CD4-positive, alpha-beta T cell (primary cell): ENCODE measurements around the gene METTL25B. TPM values are rescaled to one million over a fixed set of nuclear protein-coding genes. Genes with fewer than 3 reads are reported as not detected.

Experiments
- ATAC-seq: fragments of 200-7000 bp; cut with Tn5 transposase; one replicate; pipeline ENCODE4 v1.10.0; 2022; ENCODE audit warnings: mild to moderate bottlenecking; ENCODE audit not compliant: poor library complexity
- CTCF ChIA-PET: fragments of 350-600 bp; sonication (Branson Sonifier 250); formaldehyde crosslinking; loops from one replicate; lab custom pipeline; 2021; ENCODE audit warnings: antibody characterized with exemption, inconsistent platforms; lab: Charles Lee
- POLR2A ChIA-PET: fragments of 350-600 bp; sonication (Branson Sonifier 250); formaldehyde crosslinking; loops from one replicate; lab custom pipeline; 2021; ENCODE audit warnings: antibody characterized with exemption, inconsistent platforms; lab: Charles Lee
- DNase-seq, 14 experiments: peaks; one replicate each; pipeline ENCODE4 v3.0.0-alpha.2; 2013 to 2020; ENCODE audit warnings: mixed read lengths in 2 of 14
- H3K27ac ChIP-seq, 2 donors: one replicate each; pipeline versions ENCODE4 v1.5.1 to v1.7.0; 2013; ENCODE audit warnings: low read length in 2 of 2, low read depth in 1 of 2, mild to moderate bottlenecking in 1 of 2
- H3K27me3 ChIP-seq, 2 experiments: 1 replicate in 1 of 2; 2 replicates in 1 of 2; pipeline versions ENCODE4 v1.6.1 to v1.7.0; 2013; ENCODE audit warnings: low read length in 2 of 2, control low read depth in 1 of 2, mild to moderate bottlenecking in 1 of 2, moderate library complexity in 1 of 2; ENCODE audit not compliant: insufficient read depth in 2 of 2, control insufficient read depth in 1 of 2
- H3K36me3 ChIP-seq: one replicate; pipeline ENCODE4 v1.6.1; 2013; ENCODE audit warnings: low read length, control low read depth; ENCODE audit not compliant: insufficient read depth
- H3K4me1 ChIP-seq: one replicate; pipeline ENCODE4 v1.6.1; 2013; ENCODE audit warnings: low read length, control low read depth; ENCODE audit not compliant: insufficient read depth
- H3K4me3 ChIP-seq: one replicate; pipeline ENCODE4 v1.5.1; 2013; ENCODE audit warnings: mild to moderate bottlenecking, low read length, moderate library complexity
- H3K9me3 ChIP-seq, 2 experiments: 1 replicate in 1 of 2; 2 replicates in 1 of 2; pipeline versions ENCODE4 v1.6.1 to v1.7.0; 2013; ENCODE audit warnings: low read length in 2 of 2, mild to moderate bottlenecking in 2 of 2, control low read depth in 1 of 2, moderate library complexity in 1 of 2; ENCODE audit not compliant: control insufficient read depth in 1 of 2, insufficient read depth in 1 of 2
- H3K27ac Mint-ChIP-seq: one replicate; pipeline ENCODE4 v1.8.0; 2020; ENCODE audit warnings: mixed read lengths
- H3K27me3 Mint-ChIP-seq: one replicate; pipeline ENCODE4 v1.8.0; 2021; ENCODE audit warnings: mixed read lengths
- H3K36me3 Mint-ChIP-seq: one replicate; pipeline ENCODE4 v1.8.0; 2021; ENCODE audit warnings: low read depth, mixed read lengths
- H3K4me1 Mint-ChIP-seq: one replicate; pipeline ENCODE4 v1.8.0; 2021; ENCODE audit warnings: low read depth, mixed read lengths
- H3K4me3 Mint-ChIP-seq: one replicate; pipeline ENCODE4 v1.8.0; 2020; ENCODE audit warnings: mild to moderate bottlenecking, mixed read lengths
- H3K9me3 Mint-ChIP-seq: one replicate; pipeline ENCODE4 v1.8.0; 2020; ENCODE audit warnings: mixed read lengths
- intact Hi-C, 2 experiments: fragments of 100-400 bp; cut with DNase I in 1 of 2; cut with micrococcal nuclease in 1 of 2; formaldehyde crosslinking; loops; one replicate each; pipeline versions ENCODE4 v1.15.1 to v1.9.0; 2023 to 2025; cut with DNase I, micrococcal nuclease
- total RNA-seq, 174 experiments: library from RNA in 2 of 174; stranded (reverse) in 2 of 174; gene quantifications; one replicate each; pipeline ENCODE4 v1.2.3 and lab custom pipeline; 2021 to 2026
- TF ChIP-seq, protein P1 (sequence below): fragments of 200-600 bp; IDR thresholded peaks from one replicate; pipeline ENCODE4 v1.8.0; 2022; ENCODE audit warnings: antibody characterized with exemption, mild to moderate bottlenecking

METTL25B gene
- total RNA-seq, 2 experiments from 2014 or later = 10.6 to 12.0 TPM

DNA sequence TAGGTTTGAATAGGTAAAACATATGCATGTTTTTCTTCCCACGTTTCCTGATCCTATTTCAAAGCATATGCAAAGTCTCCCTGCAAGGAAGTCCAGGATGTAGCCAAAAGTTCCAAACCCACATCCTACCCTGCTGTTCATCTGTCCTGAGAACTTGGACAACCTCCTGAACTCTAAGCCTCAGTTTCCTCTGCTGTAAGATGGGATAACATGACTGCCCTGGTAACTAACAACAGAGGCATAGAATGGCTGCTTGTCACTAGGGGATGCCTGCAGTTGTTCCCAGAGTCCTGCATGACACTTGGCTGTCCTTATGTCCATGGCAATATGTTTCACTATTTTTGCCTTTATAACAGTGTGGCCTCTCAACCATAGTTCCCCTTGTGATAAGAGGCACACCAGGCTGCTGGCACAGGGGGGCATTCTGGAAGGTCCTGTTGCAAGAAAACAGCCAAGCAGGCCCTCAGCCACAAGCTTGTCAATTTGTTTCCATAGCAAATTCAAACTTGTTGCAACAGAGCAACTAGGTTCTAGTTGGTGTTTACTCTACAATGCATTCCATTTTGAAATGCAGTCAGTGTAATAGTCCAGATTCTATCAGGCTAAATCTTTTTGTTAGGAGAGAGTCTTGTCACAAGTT, 24.7 kb downstream of the METTL25B start:
- Histone ChIP-seq H3K4me3 (no peak overlapping the region), H3K27me3 (no peaks in the 10 kb centered on the region), H3K4me1 (peaks cover 40% of the 10 kb centered on the region), H3K9me3 (no peaks in the 10 kb centered on the region), H3K36me3 (no peaks in the 10 kb centered on the region), H3K27ac (no peak overlapping the region)
- intact Hi-C loops = loop anchor here in 1 of 2 experiments (1.0 to 2.0 kb wide), 2 partner anchors 13 to 24 kb away; partner anchors contain the start of genes ISG20L2 and METTL25B
- Mint-ChIP-seq H3K36me3 (peaks cover 17% of the 10 kb centered on the region), H3K4me3 (peak overlapping the region; percentile 91), H3K4me1 (peaks cover 52% of the 10 kb centered on the region), H3K27ac (peak overlapping the region; percentile 85), H3K9me3 (no peaks in the 10 kb centered on the region), H3K27me3 (no peaks in the 10 kb centered on the region)
- DNase-seq (no peak), ATAC-seq (no peak)
- ChIA-PET CTCF (interaction anchor here (1.7 to 2.6 kb wide), 2 partner anchors 14 to 26 kb away, joined by 8 to 30 read pairs; partner anchors contain the start of genes METTL25B and PRCC), POLR2A (interaction anchor here (0.7 to 3.8 kb wide), 4 partner anchors 12 to 106 kb away, joined by 3 to 74 read pairs (median 41); partner anchors contain the start of genes ISG20L2, METTL25B, MRPL24 and PRCC)
- TF ChIP-seq, protein P1, sequence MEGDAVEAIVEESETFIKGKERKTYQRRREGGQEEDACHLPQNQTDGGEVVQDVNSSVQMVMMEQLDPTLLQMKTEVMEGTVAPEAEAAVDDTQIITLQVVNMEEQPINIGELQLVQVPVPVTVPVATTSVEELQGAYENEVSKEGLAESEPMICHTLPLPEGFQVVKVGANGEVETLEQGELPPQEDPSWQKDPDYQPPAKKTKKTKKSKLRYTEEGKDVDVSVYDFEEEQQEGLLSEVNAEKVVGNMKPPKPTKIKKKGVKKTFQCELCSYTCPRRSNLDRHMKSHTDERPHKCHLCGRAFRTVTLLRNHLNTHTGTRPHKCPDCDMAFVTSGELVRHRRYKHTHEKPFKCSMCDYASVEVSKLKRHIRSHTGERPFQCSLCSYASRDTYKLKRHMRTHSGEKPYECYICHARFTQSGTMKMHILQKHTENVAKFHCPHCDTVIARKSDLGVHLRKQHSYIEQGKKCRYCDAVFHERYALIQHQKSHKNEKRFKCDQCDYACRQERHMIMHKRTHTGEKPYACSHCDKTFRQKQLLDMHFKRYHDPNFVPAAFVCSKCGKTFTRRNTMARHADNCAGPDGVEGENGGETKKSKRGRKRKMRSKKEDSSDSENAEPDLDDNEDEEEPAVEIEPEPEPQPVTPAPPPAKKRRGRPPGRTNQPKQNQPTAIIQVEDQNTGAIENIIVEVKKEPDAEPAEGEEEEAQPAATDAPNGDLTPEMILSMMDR = no peak

DNA sequence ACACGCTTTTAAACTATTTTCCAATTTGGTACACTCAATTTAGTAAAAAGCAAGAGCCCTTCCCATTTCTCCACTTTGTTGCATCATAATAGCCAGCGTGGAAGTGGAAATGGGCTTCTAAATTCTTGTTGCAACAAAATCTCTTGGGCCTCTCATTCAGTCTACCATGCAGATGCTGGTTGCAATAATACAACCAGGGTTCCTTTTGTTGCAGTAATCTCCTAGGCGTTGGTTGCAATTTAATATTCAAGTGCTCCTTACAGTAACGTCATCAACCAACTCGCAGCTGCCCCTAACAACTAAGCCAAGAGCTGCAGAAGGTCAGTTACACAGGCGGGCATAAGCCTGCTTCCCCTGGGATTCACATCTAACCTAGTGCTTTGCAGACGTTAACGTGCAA, 25.9 kb downstream of the METTL25B start:
- peaks cover 17% of the 10 kb centered on the region for H3K36me3 Mint-ChIP-seq
- Histone ChIP-seq H3K27ac (no peak overlapping the region), H3K9me3 (no peaks in the 10 kb centered on the region), H3K4me1 (peaks cover 27% of the 10 kb centered on the region), H3K4me3 (no peak overlapping the region), H3K27me3 (no peaks in the 10 kb centered on the region), H3K36me3 (no peaks in the 10 kb centered on the region)
- no peak for DNase-seq
- H3K4me3 Mint-ChIP-seq = peak overlapping the region; percentile 56
- TF ChIP-seq, protein P1 = no peak
- no peaks in the 10 kb centered on the region for H3K27me3 Mint-ChIP-seq
- no peak overlapping the region for H3K27ac Mint-ChIP-seq
- POLR2A ChIA-PET = interaction anchor here (1.5 kb wide), 1 partner anchor 28 kb away, joined by 3 read pairs; no protein-coding TSS in a partner anchor
- CTCF ChIA-PET = no interaction called here
- no peak for ATAC-seq
- intact Hi-C loops = no loop called here
- no peaks in the 10 kb centered on the region for H3K9me3 Mint-ChIP-seq
- H3K4me1 Mint-ChIP-seq = peaks cover 45% of the 10 kb centered on the region

DNA sequence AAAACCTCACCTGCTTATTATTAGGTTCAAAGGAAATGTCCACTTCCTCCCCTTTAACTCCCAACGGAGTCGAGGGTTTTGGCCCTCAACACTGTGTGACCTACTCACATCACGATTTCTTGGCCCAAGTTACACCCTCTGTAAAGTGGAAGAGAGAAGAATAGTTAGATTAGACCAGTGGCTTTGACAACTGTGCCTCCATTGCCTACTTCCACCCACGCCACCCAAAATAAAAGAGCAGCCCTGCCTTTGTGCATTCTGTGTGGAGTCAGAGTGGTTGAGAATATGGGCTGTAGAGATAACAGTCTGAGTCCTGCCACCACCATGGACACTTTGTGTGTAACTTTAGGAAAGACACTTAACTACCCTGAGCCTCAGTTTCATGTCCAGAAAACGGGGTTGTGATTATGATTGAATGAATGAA, 27.3 kb downstream of the METTL25B start:
- DNase-seq (no peak), ATAC-seq (no peak)
- intact Hi-C loops = no loop called here
- Histone ChIP-seq H3K9me3 (no peaks in the 10 kb centered on the region), H3K36me3 (no peaks in the 10 kb centered on the region), H3K4me1 (peaks cover 14% of the 10 kb centered on the region), H3K4me3 (no peak overlapping the region), H3K27me3 (no peaks in the 10 kb centered on the region), H3K27ac (no peak overlapping the region)
- H3K27me3 Mint-ChIP-seq = no peaks in the 10 kb centered on the region
- TF ChIP-seq, protein P1 = no peak
- H3K27ac Mint-ChIP-seq = no peak overlapping the region
- peaks cover 32% of the 10 kb centered on the region for H3K4me1 Mint-ChIP-seq
- POLR2A ChIA-PET = interaction anchor here (1.1 to 1.5 kb wide), 2 partner anchors 8 to 29 kb away, joined by 3 read pairs; no protein-coding TSS in a partner anchor
- H3K36me3 Mint-ChIP-seq = peaks cover 12% of the 10 kb centered on the region
- H3K9me3 Mint-ChIP-seq = no peaks in the 10 kb centered on the region
- H3K4me3 Mint-ChIP-seq = peak overlapping the region; percentile 20
- CTCF ChIA-PET = interaction anchor here (1.5 to 2.2 kb wide), 2 partner anchors 29 to 66 kb away, joined by 7 to 9 read pairs; no protein-coding TSS in a partner anchor
